Head of caudate nucleus (tissue), 42 donors: ENCODE measurements around the gene ZRANB3.
"Not testable (repeated sequence)": the region's sequence is repeated elsewhere in the genome, so short reads cannot be mapped to it uniquely, and the experiment has no call there.

Experiments used
- DNase-seq, 42 donors: peaks; one replicate each; pipeline versions ENCODE4 v3.0.0 to v3.0.0-alpha.2; 2020 to 2021; ENCODE audit warnings: mixed read lengths in 7 of 42
- intact Hi-C: fragments of 100-400 bp; cut with DNase I; formaldehyde crosslinking; loops from one replicate; pipeline ENCODE4 v1.15.0; 2022

ZRANB3 gene

DNA sequence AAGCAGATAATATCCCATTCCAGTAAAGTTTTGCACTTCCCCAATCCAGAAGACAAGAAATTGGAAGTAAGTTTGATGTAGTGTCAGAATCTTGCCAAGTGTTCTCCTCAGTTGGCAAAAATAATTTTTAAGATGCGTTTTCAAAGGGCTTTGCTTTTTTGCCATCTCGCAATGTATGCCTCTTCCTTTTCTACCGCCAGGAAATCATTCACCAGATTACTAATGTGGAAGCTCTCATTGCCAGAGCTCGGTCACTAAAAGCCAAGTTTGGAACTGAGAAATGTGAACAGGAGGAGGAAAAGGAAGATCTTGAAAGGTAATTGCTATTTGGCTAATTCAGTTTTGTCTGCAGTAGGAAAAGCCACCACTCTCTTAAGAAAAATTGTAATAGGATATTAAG lies 368.2 kb downstream of the ZRANB3 start:
- intact Hi-C loops, result no loop called here

GRCh38 chr2:135162377-135162776 lies 368.6 kb downstream of the ZRANB3 start:
- intact Hi-C loops, result no loop called here

More for the DNA sequence above, 368.2 kb downstream of the ZRANB3 start:
- DNase-seq, result no peak

GRCh38 chr2:135159191-135159590 lies 371.8 kb downstream of the ZRANB3 start:
- intact Hi-C loops, result no loop called here
- no peak for DNase-seq

More at GRCh38 chr2:135162377-135162776, 368.6 kb downstream of the ZRANB3 start:
- DNase-seq, result peak in 2 of 42 donors; percentile 24 to 25

GRCh38 chr2:135157856-135158255 lies 373.2 kb downstream of the ZRANB3 start:
- intact Hi-C loops, result no loop called here
- no peak for DNase-seq

- intact Hi-C loops, result no loop called here
- DNase-seq, result no peak
Measured at GRCh38 chr2:135154962-135155361, 376.1 kb downstream of the ZRANB3 start.

DNA sequence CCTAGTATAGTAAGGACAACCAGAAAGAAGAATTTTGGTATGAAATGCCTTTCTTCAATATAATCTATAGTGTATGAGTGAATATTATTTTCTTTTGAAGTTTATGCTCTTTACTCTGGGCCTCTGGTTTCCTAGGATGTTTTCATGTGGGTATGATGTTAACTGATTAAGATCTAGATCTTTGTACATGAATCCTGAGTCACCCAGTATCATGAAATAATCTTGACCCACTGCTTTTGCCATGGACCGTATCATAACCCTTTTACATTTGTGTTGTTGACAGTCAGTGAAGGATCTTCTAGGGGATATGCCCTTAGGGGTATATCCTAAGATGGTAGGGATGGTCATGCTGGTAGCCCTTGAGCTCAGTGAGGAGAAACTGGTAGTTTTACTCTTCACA lies 378.7 kb downstream of the ZRANB3 start:
- intact Hi-C loops, result no loop called here
- DNase-seq, result no peak

GRCh38 chr2:135151615-135152014 lies 379.4 kb downstream of the ZRANB3 start:
- DNase-seq, result no peak
- intact Hi-C loops, result no loop called here

DNA sequence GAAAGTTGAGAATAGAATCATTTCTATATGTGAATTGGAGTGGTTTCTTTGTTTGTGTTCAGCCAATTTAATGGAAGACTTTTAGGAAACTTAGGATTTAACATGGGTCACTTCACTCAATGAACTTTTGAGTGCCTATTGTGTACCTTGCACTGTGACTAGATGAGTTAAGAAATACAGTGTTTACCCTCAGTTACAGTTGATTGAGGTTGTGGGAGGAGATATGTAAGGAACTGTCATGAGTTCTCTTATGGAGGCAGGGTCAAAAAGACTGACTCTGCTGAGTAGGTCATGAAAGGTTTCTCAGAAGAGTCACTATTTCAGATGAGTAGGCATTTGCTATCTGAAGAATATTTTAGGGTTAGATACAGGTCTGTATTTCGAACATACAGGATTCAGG lies 380.3 kb downstream of the ZRANB3 start:
- intact Hi-C loops, result no loop called here
- DNase-seq, result no peak

DNA sequence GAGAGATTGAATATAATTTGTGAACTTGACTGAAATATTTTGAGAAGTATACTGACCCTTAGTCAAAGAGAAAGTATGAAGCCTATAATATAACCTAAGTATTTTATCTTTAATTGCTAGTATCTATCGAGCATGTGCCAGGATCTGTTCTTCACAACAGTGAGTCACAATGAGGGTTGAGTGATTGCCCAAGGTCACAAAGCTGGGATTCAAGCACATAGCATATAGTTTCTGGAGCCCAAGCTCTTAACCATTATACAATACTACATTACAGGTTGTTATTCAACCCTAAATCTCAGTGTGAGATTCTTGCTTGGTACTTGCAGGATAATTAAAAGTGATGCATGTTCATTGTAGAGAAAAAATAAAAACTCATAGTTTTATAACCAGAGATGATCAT lies 381.8 kb downstream of the ZRANB3 start:
- intact Hi-C loops, result no loop called here
- DNase-seq, result no peak

GRCh38 chr2:135144343-135144742 lies 386.7 kb downstream of the ZRANB3 start:
- no peak for DNase-seq
- intact Hi-C loops, result no loop called here

DNA sequence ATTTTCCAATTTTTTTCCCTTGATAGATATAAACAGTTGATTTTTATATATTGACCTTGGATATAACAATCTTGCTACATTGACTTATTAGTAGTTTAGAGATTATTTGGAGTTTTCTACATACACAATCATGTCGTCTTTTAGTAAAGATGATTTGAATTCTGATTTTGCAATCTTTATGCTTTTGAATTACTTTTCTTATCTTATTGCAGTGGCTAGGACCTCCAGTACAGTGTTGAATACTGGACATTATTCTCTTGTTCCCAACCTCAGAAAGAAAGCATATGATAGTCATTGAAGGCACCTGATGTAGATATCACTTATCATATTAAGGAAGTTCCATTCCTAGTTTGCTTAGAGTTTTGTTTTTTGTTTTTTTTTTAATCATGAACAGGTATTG lies 388.7 kb downstream of the ZRANB3 start:
- DNase-seq, result no peak
- intact Hi-C loops, result no loop called here

DNA sequence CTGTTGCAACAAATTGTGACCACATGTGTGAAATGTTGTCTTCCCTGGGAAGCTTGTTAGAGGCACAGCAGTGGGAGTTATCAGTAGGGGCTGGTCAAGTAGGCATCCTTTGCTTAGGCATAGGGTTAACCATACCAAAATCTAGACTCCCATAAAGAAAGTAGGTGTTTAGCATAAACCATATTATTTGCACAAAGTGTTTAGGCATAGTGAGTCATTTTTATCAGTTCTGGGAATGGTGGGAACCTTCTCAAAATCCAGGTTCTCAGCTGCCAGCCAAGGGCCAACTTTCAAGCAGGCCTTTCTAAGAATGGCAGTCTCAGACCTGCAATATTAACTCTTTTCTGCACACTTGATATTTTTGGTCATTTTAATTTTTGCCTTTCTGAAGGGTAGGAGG lies 390.4 kb downstream of the ZRANB3 start:
- DNase-seq, result no peak
- intact Hi-C loops, result no loop called here

DNA sequence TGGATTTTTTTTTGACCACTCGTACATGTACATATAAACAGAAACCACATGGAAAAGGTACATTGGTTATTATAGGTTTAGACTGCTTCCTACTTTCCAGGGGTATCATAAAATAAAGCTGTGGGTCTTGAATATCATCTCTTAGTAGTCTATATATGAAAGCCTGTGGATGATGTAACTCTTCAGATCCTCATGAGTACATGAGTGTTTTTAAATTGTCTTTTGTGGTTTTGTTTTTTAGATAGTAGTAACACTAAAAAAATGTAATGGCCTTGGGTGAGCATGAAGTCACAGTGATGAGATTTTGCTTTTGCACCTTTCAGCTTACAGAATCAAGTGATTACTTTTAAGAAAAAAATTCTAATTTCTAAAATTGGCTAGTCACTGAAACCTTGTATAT lies 398.7 kb downstream of the ZRANB3 start:
- no peak for DNase-seq
- intact Hi-C loops, result no loop called here

DNA sequence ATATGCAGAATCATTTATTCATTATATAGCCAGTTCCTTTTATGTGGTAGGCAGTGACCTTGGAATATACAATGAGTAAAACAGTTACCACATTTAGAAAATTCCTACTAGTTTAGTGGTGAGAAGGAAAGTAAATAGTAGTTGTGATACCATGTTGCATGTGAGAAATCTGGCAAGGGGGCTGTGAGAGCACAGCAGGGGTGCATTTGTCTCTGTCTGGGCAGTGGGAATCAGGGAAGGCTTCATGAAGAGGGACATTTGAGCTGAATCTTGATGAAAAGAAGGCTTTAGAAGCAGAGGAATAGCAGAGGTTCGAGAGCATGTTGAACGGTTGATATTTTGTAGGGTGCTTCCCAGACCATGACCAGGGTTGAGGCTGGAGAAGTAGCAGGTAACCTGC lies 400.3 kb downstream of the ZRANB3 start:
- intact Hi-C loops, result no loop called here
- DNase-seq, result no peak

DNA sequence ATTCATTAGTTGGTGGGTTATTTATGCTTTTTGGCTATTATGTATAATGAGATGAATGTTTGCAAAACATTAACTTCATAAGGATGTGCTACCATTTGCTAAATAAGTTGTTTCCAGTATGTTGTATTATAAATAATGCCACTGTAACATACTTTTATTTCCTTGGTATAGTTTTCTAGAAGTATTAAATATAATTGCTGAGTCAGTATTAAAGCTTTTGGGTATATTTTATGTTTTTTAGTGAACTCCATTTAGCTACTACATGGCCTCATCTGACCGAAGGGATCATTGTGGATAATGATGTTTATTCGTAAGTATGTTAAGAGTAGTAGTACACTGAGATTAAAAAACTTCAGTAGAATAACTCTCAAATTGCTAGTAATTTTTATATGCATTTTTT lies 405.1 kb downstream of the ZRANB3 start:
- DNase-seq, result no peak
- intact Hi-C loops, result no loop called here

DNA sequence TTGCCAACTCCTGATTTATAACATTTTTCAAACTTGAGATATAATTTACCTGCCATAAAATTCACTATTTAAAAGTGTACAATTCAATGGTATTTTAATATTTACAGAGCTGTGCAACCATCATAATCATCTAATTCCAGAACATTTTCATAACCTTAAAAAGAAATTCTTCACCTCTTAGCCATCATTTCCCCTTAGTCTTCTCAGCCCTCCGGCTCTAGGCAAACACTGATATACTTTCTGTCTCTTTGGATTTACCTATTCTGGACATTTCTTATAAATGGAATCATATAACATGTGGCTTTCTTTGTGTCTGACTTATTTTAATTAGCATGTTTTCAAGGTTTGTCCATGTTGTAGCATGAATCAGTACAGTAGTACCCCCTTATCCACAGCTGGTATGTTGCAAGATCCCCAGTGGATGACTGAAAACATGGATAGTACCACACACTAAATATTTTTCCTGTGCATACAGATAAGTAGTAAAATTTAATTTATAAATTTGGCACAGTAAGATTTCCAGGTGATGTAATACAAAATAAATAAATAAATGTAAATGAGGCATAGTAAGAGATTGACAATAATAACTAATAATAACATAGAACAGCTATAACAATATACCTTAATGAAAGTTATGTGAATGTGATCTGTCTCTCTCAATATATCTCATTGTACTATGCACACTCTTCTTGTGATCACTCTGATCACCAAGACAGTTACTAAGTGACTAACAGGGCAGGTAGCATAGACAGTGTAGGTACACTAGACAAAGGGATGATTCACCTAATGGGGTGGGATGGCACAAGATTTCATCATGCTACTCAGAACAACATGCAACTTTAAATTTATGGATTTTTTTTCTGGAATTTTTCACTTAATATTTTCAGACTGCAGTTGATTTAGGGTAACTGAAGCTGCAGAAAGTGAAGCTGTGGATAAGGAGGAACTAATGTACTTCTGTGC lies 405.8 kb downstream of the ZRANB3 start:
- DNase-seq, result peak in 11 of 42 donors; percentile 7 to 69 (median 38)
- intact Hi-C loops, result no loop called here

- DNase-seq, intact Hi-C loops: not testable (repeated sequence)
Measured at GRCh38 chr2:135121658-135122039, 409.4 kb downstream of the ZRANB3 start.

DNA sequence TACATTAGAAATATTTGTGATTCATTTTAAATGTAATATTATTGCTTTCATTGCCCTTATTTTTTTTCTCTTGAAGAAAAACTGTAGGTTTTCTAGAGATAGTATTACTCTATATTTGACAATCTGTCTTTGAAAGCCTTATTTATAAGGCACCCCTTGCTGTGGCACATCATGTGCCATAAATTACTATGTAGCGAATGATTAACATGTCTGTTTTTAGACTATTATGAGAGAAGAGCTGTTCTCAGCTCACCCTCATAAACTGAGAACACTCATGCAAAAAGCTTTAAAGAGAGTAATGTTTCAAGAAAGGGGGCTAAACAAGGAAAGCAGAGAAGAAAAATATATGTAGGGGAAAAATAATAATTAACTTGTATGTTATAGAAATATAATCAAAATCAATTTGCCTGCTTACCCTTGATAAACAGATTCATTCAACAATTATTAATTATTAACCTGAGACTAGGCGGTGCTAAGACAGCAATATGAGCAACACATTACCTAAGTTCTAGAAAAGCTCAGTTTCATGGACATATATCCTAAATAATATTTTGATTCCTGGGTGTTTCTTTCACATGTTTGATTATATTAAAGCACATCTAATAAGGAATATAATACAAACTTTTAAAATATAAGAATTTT lies 409.9 kb downstream of the ZRANB3 start:
- peak in 1 of 42 donors; percentile 22 for DNase-seq
- intact Hi-C loops, result no loop called here

DNA sequence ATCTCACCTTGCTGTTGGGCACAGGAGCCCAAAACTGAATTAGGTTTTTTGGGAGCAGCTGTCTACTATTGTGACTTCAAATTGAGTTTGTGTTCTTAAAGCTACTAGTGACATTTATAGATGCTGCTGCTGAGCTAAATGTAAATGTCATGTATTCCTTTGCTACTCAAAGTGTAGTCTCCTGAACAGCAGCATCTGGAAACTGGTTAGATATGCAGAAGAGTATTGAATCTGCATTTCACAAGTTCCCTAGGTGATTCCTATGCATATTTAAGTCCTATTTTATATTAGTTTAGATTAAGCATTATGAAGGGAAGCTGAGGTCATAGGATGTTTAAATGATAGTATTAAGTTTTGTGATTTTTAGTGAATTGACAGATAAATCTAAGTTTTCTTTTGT lies 411.4 kb downstream of the ZRANB3 start:
- DNase-seq, result no peak
- intact Hi-C loops, result no loop called here

GRCh38 chr2:135113322-135113721 lies 417.7 kb downstream of the ZRANB3 start:
- DNase-seq, result no peak
- intact Hi-C loops, result no loop called here
